Fibroblast of lung (primary cell): ENCODE measurements around the gene CLEC4F. TPM values are rescaled to one million over a fixed set of nuclear protein-coding genes. Genes with fewer than 3 reads are reported as not detected.

Source experiments
- DNase-seq, 2 donors: peaks; one replicate each; pipeline versions ENCODE4 v3.0.0 to v3.0.0-alpha.2; 2010; ENCODE audit warnings: low read depth in 2 of 2
- H2AFZ ChIP-seq: 2 replicates; pipeline ENCODE4 v1.5.1; 2012; ENCODE audit warnings: low read length, control low read depth, inconsistent platforms
- H3K27ac ChIP-seq: 2 replicates; pipeline ENCODE4 v1.5.1; 2011; ENCODE audit warnings: low read length, control low read depth; ENCODE audit not compliant: insufficient read depth
- H3K27me3 ChIP-seq: 2 replicates; pipeline ENCODE4 v1.5.1; 2011; ENCODE audit warnings: mild to moderate bottlenecking, low read length; ENCODE audit not compliant: control insufficient read depth, insufficient read depth
- H3K36me3 ChIP-seq: 2 replicates; pipeline ENCODE4 v1.5.1; 2011; ENCODE audit warnings: low read length; ENCODE audit not compliant: control insufficient read depth, insufficient read depth
- H3K4me1 ChIP-seq: 2 replicates; pipeline ENCODE4 v1.5.1; 2011; ENCODE audit warnings: low read length; ENCODE audit not compliant: control insufficient read depth, insufficient read depth; ENCODE audit errors: extremely low read depth
- H3K4me2 ChIP-seq: 2 replicates; pipeline ENCODE4 v1.5.1; 2011; ENCODE audit warnings: low read length, control low read depth; ENCODE audit not compliant: insufficient read depth; ENCODE audit errors: extremely low read depth
- H3K4me3 ChIP-seq, 4 experiments: fragments of 200-600 bp in 1 of 4; sonication (generic) in 1 of 4; replicated peaks in 1 of 4; 2 replicates each; pipeline ENCODE4 v1.5.1; 2011 to 2016; ENCODE audit warnings: low read length in 4 of 4, low read depth in 3 of 4, mild to moderate bottlenecking in 3 of 4, control low read depth in 2 of 4, inconsistent platforms in 1 of 4, mixed read lengths in 1 of 4; ENCODE audit not compliant: insufficient read depth in 1 of 4; ENCODE audit errors: control extremely low read depth in 1 of 4
- H3K79me2 ChIP-seq: 2 replicates; pipeline ENCODE4 v1.5.1; 2012; ENCODE audit warnings: mild to moderate bottlenecking, low read length, inconsistent platforms; ENCODE audit not compliant: control insufficient read depth, insufficient read depth
- H3K9ac ChIP-seq: 2 replicates; pipeline ENCODE4 v1.5.1; 2011; ENCODE audit warnings: mild to moderate bottlenecking, low read length, control low read depth; ENCODE audit not compliant: insufficient read depth
- H3K9me3 ChIP-seq: 2 replicates; pipeline ENCODE4 v1.5.1; 2012; ENCODE audit warnings: low read depth, low read length; ENCODE audit not compliant: control insufficient read depth, insufficient read depth
- H4K20me1 ChIP-seq: 2 replicates; pipeline ENCODE4 v1.5.1; 2011; ENCODE audit warnings: low read length; ENCODE audit not compliant: control insufficient read depth, insufficient read depth; ENCODE audit errors: extremely low read depth
- EZH2 ChIP-seq: IDR thresholded peaks from 2 replicates; pipeline ENCODE4 v1.5.1; 2012; ENCODE audit warnings: low read length, control low read depth, mild to moderate bottlenecking; ENCODE audit errors: missing control alignments
- polyA plus RNA-seq, 2 donors: library from polyadenylated mRNA; depleted of rRNA in 1 of 2; stranded (reverse) in 1 of 2; unstranded in 1 of 2; fragments of >200 nt; gene quantifications; 2 replicates each; pipeline ENCODE4 v1.2.1, GENCODE V29; 2011 to 2012; ENCODE audit warnings: missing spikeins in 1 of 2
- total RNA-seq: library from RNA; depleted of rRNA; stranded (reverse); fragments of >200 nt; gene quantifications from 2 replicates; pipeline ENCODE4 v1.2.1, GENCODE V29; 2014
- TF ChIP-seq, protein P1 (sequence below), 2 donors: IDR thresholded peaks in 1 of 2; conservative IDR thresholded peaks in 1 of 2; 1 replicate in 1 of 2; 2 replicates in 1 of 2; pipeline ENCODE4 v1.5.1; 2011 to 2012; ENCODE audit warnings: low read length in 2 of 2, control low read depth in 1 of 2, inconsistent platforms in 1 of 2, low read depth in 1 of 2, mild to moderate bottlenecking in 1 of 2

The CLEC4F gene
- total and polyA plus RNA-seq, 2 donors (not counting 1 experiment from before 2014, with no cell fraction given), result not detected

GRCh38 chr2:70785137-70785911 lies 35.1 kb downstream of the CLEC4F start:
- H3K4me2 ChIP-seq, result no peak overlapping the region
- H3K9ac ChIP-seq, result no peak overlapping the region
- peak; percentile 6 to 31 for DNase-seq
- no peak overlapping the region for H3K27ac ChIP-seq
- H3K27me3 ChIP-seq, result peaks cover 22% of the 10 kb centered on the region
- no peaks in the 10 kb centered on the region for H3K9me3 ChIP-seq
- no peak for TF ChIP-seq EZH2
- TF ChIP-seq, protein P1, sequence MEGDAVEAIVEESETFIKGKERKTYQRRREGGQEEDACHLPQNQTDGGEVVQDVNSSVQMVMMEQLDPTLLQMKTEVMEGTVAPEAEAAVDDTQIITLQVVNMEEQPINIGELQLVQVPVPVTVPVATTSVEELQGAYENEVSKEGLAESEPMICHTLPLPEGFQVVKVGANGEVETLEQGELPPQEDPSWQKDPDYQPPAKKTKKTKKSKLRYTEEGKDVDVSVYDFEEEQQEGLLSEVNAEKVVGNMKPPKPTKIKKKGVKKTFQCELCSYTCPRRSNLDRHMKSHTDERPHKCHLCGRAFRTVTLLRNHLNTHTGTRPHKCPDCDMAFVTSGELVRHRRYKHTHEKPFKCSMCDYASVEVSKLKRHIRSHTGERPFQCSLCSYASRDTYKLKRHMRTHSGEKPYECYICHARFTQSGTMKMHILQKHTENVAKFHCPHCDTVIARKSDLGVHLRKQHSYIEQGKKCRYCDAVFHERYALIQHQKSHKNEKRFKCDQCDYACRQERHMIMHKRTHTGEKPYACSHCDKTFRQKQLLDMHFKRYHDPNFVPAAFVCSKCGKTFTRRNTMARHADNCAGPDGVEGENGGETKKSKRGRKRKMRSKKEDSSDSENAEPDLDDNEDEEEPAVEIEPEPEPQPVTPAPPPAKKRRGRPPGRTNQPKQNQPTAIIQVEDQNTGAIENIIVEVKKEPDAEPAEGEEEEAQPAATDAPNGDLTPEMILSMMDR (conservative IDR thresholded peaks at IDR 0.05 in 1 of 2, IDR thresholded peaks at IDR 0.05 in 1 of 2; ENCODE audit: low read depth in 1 of 2, low read length in 2 of 2), result peak; percentile 34
- H2AFZ ChIP-seq, result no peak overlapping the region
- no peaks in the 10 kb centered on the region for H3K36me3 ChIP-seq
- H3K4me1 ChIP-seq, result no peaks in the 10 kb centered on the region
- peaks cover 3% of the 10 kb centered on the region for H4K20me1 ChIP-seq
- H3K4me3 ChIP-seq, result no peak overlapping the region
- no peaks in the 10 kb centered on the region for H3K79me2 ChIP-seq

- no peak for DNase-seq
- no peak overlapping the region for H3K27ac ChIP-seq
- no peaks in the 10 kb centered on the region for H3K9me3 ChIP-seq
- no peak overlapping the region for H3K4me2 ChIP-seq
- H3K4me1 ChIP-seq, result no peaks in the 10 kb centered on the region
- no peak overlapping the region for H3K4me3 ChIP-seq
- no peak for TF ChIP-seq EZH2
- TF ChIP-seq, protein P1 (conservative IDR thresholded peaks at IDR 0.05 in 1 of 2, IDR thresholded peaks at IDR 0.05 in 1 of 2; ENCODE audit: low read depth in 1 of 2, low read length in 2 of 2), result no peak
- peaks cover 12% of the 10 kb centered on the region for H3K27me3 ChIP-seq
- H3K36me3 ChIP-seq, result no peaks in the 10 kb centered on the region
- no peaks in the 10 kb centered on the region for H3K79me2 ChIP-seq
- H2AFZ ChIP-seq, result no peak overlapping the region
- peaks cover 3% of the 10 kb centered on the region for H4K20me1 ChIP-seq
- no peak overlapping the region for H3K9ac ChIP-seq
Observed at GRCh38 chr2:70784320-70784719, 36.1 kb downstream of the CLEC4F start.

- no peak overlapping the region for H3K4me2 ChIP-seq
Observed at GRCh38 chr2:70779911-70780545, 40.4 kb downstream of the CLEC4F start.

More at GRCh38 chr2:70779911-70780545, 40.4 kb downstream of the CLEC4F start:
- TF ChIP-seq EZH2, result no peak
- TF ChIP-seq, protein P1 (conservative IDR thresholded peaks at IDR 0.05 in 1 of 2, IDR thresholded peaks at IDR 0.05 in 1 of 2; ENCODE audit: low read depth in 1 of 2, low read length in 2 of 2), result no peak
- no peaks in the 10 kb centered on the region for H3K36me3 ChIP-seq
- H3K4me1 ChIP-seq, result no peaks in the 10 kb centered on the region
- H3K9ac ChIP-seq, result no peak overlapping the region
- H4K20me1 ChIP-seq, result no peaks in the 10 kb centered on the region
- no peaks in the 10 kb centered on the region for H3K9me3 ChIP-seq
- H2AFZ ChIP-seq, result no peak overlapping the region
- H3K79me2 ChIP-seq, result no peaks in the 10 kb centered on the region
- H3K4me3 ChIP-seq, result no peak overlapping the region
- no peak overlapping the region for H3K27ac ChIP-seq
- no peaks in the 10 kb centered on the region for H3K27me3 ChIP-seq
- peak in 1 of 2 donors; percentile 68 for DNase-seq
